HepG2 (cell line): ENCODE measurements around the gene TASOR2. TPM values are rescaled to one million over a fixed set of nuclear protein-coding genes. Genes with fewer than 3 reads are reported as not detected.

Experiments
- BHLHE40 ChIP-seq: IDR thresholded peaks from 2 replicates; pipeline ENCODE4 v1.6.1; 2011; ENCODE audit warnings: low read length, improper control_type of control experiment
- CEBPZ ChIP-seq: IDR thresholded peaks from 2 replicates; pipeline ENCODE4 v1.6.1; 2012; ENCODE audit warnings: low read length, improper control_type of control experiment
- HDAC1 ChIP-seq: sonication (generic); formaldehyde crosslinking; IDR thresholded peaks from 2 replicates; pipeline ENCODE4 v1.5.1; 2020; ENCODE audit warnings: mild to moderate bottlenecking, missing genetic modification reagents
- HNRNPH1 ChIP-seq: fragments of 200-400 bp; formaldehyde crosslinking; optimal IDR thresholded peaks from 2 replicates; pipeline ENCODE3; 2017; ENCODE audit warnings: mild to moderate bottlenecking, low read depth, low read length
- MXD3 ChIP-seq: IDR thresholded peaks from 2 replicates; pipeline ENCODE4 v1.6.1; 2016; ENCODE audit warnings: mild to moderate bottlenecking, missing biosample characterization, missing genetic modification reagents
- MYC ChIP-seq: sonication (generic); formaldehyde crosslinking; IDR thresholded peaks from 2 replicates; pipeline ENCODE4 v1.9.0; 2021; ENCODE audit warnings: missing genetic modification reagents, borderline replicate concordance
- NR2F2 ChIP-seq: IDR thresholded peaks from 2 replicates; pipeline ENCODE4 v1.6.1; 2012; ENCODE audit warnings: low read depth, inconsistent platforms, borderline replicate concordance
- RBFOX2 ChIP-seq: fragments of 200-400 bp; formaldehyde crosslinking; IDR thresholded peaks from 2 replicates; pipeline ENCODE4 v1.6.1; 2017; ENCODE audit warnings: low read depth, mild to moderate bottlenecking, low read length
- UBTF ChIP-seq: sonication (generic); formaldehyde crosslinking; IDR thresholded peaks from 2 replicates; pipeline ENCODE4 v1.4.0; 2020; ENCODE audit warnings: mild to moderate bottlenecking, missing genetic modification reagents
- ZNF12 ChIP-seq: sonication (generic); formaldehyde crosslinking; IDR thresholded peaks from 2 replicates; pipeline ENCODE4 v1.5.0; 2020; ENCODE audit warnings: missing genetic modification reagents
- ZNF274 ChIP-seq: sonication (generic); formaldehyde crosslinking; IDR thresholded peaks from 2 replicates; pipeline ENCODE4 v1.5.1; 2020; ENCODE audit warnings: mild to moderate bottlenecking, missing genetic modification reagents
- ZNF34 ChIP-seq: sonication (generic); formaldehyde crosslinking; IDR thresholded peaks from 2 replicates; pipeline ENCODE4 v1.4.0; 2020; ENCODE audit warnings: mild to moderate bottlenecking, missing genetic modification reagents, borderline replicate concordance
- ZNF431 ChIP-seq: sonication (generic); formaldehyde crosslinking; IDR thresholded peaks from 2 replicates; pipeline ENCODE4 v1.9.0; 2022; ENCODE audit warnings: missing genetic modification reagents, low read depth, mild to moderate bottlenecking, borderline replicate concordance
- polyA plus RNA-seq, 8 experiments: library from polyadenylated mRNA; depleted of rRNA in 3 of 8; stranded (reverse) in 7 of 8; unstranded in 1 of 8; fragments of >200 nt; fragmentation: Illumina TruSeq in 4 of 8; extraction: Trizol in 4 of 8; gene quantifications; 2 replicates each; pipeline versions ENCODE4 v1.2.1 to v1.2.3, GENCODE V29; 2011 to 2016; ENCODE audit warnings: low read depth in 4 of 8, missing spikeins in 1 of 8, mixed read lengths in 1 of 8; ENCODE audit not compliant: insufficient read depth in 1 of 8
- total RNA-seq, 5 experiments: library from RNA; depleted of rRNA; stranded (reverse); fragments of >200 nt; fragmentation: Illumina TruSeq; extraction: Trizol; gene quantifications; 2 replicates each; pipeline ENCODE4 v1.2.3, GENCODE V29; 2016; ENCODE audit warnings: low read depth in 1 of 5
- TF ChIP-seq, protein P1 (sequence below): sonication (generic); formaldehyde crosslinking; IDR thresholded peaks from 2 replicates; pipeline ENCODE4 v1.5.1; 2020; ENCODE audit warnings: mild to moderate bottlenecking, missing genetic modification reagents, moderate library complexity
- TF ChIP-seq, protein P2 (sequence below): sonication (generic); formaldehyde crosslinking; IDR thresholded peaks from 2 replicates; pipeline ENCODE4 v1.5.0; 2020; ENCODE audit warnings: mild to moderate bottlenecking, missing genetic modification reagents

The TASOR2 gene
- total and polyA plus RNA-seq, 2 of the 13 experiments (the other 11 are each of a cell fraction or from before 2014, with no cell fraction given) = 24.2 to 55.3 TPM

- TF ChIP-seq ZNF12 (CRISPR knock-in tag) (no peak), HNRNPH1 (no peak), ZNF431 (CRISPR knock-in tag) (0 out of 2 replicates have a peak, but pooled peaks have one; percentile 70), HDAC1 (peak; percentile 55), RBFOX2 (peak; percentile 69), UBTF (CRISPR knock-in tag) (peak; percentile 85), BHLHE40 (0 out of 2 replicates have a peak, but pooled peaks have one; percentile 23), ZNF34 (no peak), ZNF274 (0 out of 2 replicates have a peak, but pooled peaks have one; percentile 5), CEBPZ (no peak), NR2F2 (no peak; the same call in 1 of the 2 replicates), MYC (peak; percentile 70), MXD3 (CRISPR knock-in tag) (peak; percentile 44)
- TF ChIP-seq, protein P1, sequence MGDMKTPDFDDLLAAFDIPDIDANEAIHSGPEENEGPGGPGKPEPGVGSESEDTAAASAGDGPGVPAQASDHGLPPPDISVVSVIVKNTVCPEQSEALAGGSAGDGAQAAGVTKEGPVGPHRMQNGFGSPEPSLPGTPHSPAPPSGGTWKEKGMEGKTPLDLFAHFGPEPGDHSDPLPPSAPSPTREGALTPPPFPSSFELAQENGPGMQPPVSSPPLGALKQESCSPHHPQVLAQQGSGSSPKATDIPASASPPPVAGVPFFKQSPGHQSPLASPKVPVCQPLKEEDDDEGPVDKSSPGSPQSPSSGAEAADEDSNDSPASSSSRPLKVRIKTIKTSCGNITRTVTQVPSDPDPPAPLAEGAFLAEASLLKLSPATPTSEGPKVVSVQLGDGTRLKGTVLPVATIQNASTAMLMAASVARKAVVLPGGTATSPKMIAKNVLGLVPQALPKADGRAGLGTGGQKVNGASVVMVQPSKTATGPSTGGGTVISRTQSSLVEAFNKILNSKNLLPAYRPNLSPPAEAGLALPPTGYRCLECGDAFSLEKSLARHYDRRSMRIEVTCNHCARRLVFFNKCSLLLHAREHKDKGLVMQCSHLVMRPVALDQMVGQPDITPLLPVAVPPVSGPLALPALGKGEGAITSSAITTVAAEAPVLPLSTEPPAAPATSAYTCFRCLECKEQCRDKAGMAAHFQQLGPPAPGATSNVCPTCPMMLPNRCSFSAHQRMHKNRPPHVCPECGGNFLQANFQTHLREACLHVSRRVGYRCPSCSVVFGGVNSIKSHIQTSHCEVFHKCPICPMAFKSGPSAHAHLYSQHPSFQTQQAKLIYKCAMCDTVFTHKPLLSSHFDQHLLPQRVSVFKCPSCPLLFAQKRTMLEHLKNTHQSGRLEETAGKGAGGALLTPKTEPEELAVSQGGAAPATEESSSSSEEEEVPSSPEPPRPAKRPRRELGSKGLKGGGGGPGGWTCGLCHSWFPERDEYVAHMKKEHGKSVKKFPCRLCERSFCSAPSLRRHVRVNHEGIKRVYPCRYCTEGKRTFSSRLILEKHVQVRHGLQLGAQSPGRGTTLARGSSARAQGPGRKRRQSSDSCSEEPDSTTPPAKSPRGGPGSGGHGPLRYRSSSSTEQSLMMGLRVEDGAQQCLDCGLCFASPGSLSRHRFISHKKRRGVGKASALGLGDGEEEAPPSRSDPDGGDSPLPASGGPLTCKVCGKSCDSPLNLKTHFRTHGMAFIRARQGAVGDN (CRISPR knock-in tag) = peak; percentile 88
- TF ChIP-seq, protein P2, sequence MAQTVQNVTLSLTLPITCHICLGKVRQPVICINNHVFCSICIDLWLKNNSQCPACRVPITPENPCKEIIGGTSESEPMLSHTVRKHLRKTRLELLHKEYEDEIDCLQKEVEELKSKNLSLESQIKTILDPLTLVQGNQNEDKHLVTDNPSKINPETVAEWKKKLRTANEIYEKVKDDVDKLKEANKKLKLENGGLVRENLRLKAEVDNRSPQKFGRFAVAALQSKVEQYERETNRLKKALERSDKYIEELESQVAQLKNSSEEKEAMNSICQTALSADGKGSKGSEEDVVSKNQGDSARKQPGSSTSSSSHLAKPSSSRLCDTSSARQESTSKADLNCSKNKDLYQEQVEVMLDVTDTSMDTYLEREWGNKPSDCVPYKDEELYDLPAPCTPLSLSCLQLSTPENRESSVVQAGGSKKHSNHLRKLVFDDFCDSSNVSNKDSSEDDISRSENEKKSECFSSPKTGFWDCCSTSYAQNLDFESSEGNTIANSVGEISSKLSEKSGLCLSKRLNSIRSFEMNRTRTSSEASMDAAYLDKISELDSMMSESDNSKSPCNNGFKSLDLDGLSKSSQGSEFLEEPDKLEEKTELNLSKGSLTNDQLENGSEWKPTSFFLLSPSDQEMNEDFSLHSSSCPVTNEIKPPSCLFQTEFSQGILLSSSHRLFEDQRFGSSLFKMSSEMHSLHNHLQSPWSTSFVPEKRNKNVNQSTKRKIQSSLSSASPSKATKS = no peak; the same call in 1 of the 2 replicates
Observed at GRCh38 chr10:5666008-5666840, 18.4 kb upstream of the TASOR2 start, which contains the start of gene ASB13 (continued).
